DOHH2 (cell line): ENCODE measurements around the gene APOA1.
A peak's percentile ranks its signal among the peaks of the same experiment; 100 is the strongest.

Source experiments
- H3F3A ChIP-seq: fragments of 200-600 bp; sonication (generic), shearing (Covaris generic); 2 replicates; pipeline ENCODE4 v1.6.0; 2016; ENCODE audit warnings: antibody characterized with exemption, mild to moderate bottlenecking; ENCODE audit not compliant: control insufficient read depth, insufficient read depth
- H3K27ac ChIP-seq: fragments of 200-600 bp; sonication (generic); 2 replicates; pipeline ENCODE4 v1.5.1; 2014; ENCODE audit warnings: low read depth, mild to moderate bottlenecking, low read length, moderate library complexity
- H3K27me3 ChIP-seq: fragments of 200-600 bp; sonication (generic); 2 replicates; pipeline ENCODE4 v1.6.1; 2014; ENCODE audit warnings: mild to moderate bottlenecking, low read length, mixed read lengths; ENCODE audit not compliant: control insufficient read depth
- H3K36me3 ChIP-seq: fragments of 200-600 bp; sonication (generic); 2 replicates; pipeline ENCODE4 v1.6.1; 2014; ENCODE audit warnings: mild to moderate bottlenecking, low read length, moderate library complexity, mixed read lengths; ENCODE audit not compliant: control insufficient read depth
- H3K4me1 ChIP-seq: fragments of 200-600 bp; sonication (generic); 2 replicates; pipeline ENCODE4 v1.6.1; 2014; ENCODE audit warnings: mild to moderate bottlenecking, low read length, mixed read lengths; ENCODE audit not compliant: control insufficient read depth
- H3K4me2 ChIP-seq: fragments of 200-600 bp; sonication (generic); 2 replicates; pipeline ENCODE4 v1.6.0; 2014; ENCODE audit warnings: mild to moderate bottlenecking, low read length, moderate library complexity
- H3K4me3 ChIP-seq: fragments of 200-600 bp; sonication (generic); 2 replicates; pipeline ENCODE4 v1.5.1; 2014; ENCODE audit warnings: mild to moderate bottlenecking, low read length, mixed read lengths
- H3K79me2 ChIP-seq: fragments of 200-600 bp; sonication (generic); 2 replicates; pipeline ENCODE4 v1.6.1; 2014; ENCODE audit warnings: mild to moderate bottlenecking, low read length, mixed read lengths; ENCODE audit not compliant: control insufficient read depth
- H3K9me2 ChIP-seq: fragments of 200-600 bp; sonication (generic); replicated peaks from 2 replicates; pipeline ENCODE4 v1.6.1; 2014; ENCODE audit warnings: mild to moderate bottlenecking, low read length, mixed read lengths; ENCODE audit not compliant: control insufficient read depth
- H3K9me3 ChIP-seq: fragments of 200-600 bp; sonication (generic); 2 replicates; pipeline ENCODE4 v1.6.1; 2014; ENCODE audit warnings: antibody characterized with exemption, low read length, mixed read lengths; ENCODE audit not compliant: control insufficient read depth, insufficient read depth
- H4K20me1 ChIP-seq: fragments of 200-600 bp; sonication (generic); 2 replicates; pipeline ENCODE4 v1.6.0; 2014; ENCODE audit warnings: low read depth, mild to moderate bottlenecking, antibody characterized with exemption, low read length, moderate library complexity; ENCODE audit not compliant: control insufficient read depth, insufficient read depth
- EZH2phosphoT487 ChIP-seq: fragments of 200-600 bp; sonication (generic); IDR thresholded peaks from 2 replicates; pipeline ENCODE4 v1.6.1; 2017; ENCODE audit warnings: borderline replicate concordance, mild to moderate bottlenecking, antibody characterized with exemption, low read length, moderate library complexity, mixed read lengths
- TF ChIP-seq, protein P1 (sequence below): fragments of 200-600 bp; sonication (generic); IDR thresholded peaks from one replicate; pipeline ENCODE4 v1.5.1; 2014; ENCODE audit warnings: antibody characterized with exemption, mild to moderate bottlenecking, low read depth, low read length; ENCODE audit not compliant: poor library complexity, severe bottlenecking

The APOA1 gene

DNA sequence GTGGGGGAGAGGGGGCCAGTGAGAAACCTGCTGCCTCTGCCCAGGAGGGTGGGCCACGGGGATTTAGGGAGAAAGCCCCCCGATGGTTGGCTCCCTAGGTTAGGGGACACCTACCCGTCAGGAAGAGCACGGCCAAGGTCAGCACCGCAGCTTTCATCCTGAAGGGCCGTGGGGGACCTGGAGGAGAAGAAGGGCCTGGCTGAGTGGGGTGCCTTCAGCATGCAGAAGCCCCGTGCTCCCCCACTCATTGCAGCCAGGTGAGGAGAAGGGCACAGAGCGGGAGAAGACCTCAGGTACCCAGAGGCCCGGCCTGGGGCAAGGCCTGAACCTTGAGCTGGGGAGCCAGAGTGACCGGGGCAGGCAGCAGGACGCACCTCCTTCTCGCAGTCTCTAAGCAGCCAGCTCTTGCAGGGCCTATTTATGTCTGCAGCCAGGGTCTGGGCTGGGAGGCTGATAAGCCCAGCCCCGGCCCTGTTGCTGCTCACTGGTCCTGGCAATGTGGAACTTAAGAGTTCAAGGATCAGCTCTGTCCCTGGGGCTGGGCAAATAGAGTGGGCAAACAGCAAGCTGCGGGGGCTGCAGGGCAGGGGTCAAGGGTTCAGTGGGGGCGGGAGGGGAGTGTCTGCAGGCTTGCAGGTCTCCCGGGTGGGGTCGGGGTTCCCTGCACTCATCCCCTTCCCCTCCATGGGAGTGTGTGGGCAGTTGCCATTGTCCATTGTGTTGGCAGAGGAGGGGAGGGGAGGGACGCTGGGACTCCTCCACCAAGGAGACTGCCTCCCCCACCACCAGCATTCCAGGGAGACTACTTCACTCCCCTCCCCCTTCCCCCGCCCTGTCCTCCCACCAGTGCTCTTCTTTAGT, at the start of gene APOA1:
TSS of gene APOA1 (minus strand) at position 392 of the 861 bp plus-strand sequence. CDS start at position 157, 235 bp downstream.
- no peaks in the 10 kb centered on the region for H3K36me3 ChIP-seq

DNA sequence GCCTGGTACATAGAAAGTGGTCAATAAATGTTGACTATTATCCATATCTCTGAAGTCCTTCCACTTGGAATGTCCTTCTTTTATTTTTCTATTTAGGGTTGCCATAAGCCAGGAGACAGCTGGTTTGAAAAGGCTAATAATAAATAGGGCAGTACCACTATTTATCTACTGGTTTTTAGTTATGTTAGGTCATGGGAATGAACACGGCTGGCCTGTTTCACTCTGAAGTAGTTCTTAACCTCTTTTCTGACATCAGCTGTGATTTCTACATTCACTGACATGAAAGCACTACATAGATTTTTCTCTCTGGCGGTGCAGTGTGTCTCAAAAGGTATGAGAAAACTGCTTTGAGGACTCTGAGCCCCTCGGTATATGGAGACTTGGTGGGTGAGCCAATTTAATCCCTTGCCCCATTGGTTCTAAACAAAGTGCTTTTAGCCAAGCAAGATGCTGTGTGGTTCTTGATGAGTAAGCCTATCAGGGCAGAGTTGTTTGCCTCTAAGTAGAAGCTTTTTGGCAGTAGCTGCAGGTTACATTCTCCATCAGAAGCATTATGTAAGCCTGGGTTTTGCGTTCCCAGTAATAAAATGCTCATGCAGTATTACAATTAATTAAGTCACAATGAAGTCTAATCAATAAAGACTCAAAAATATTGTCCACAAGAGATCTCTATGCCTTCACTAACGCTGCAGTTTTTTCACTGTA, 48.7 kb upstream of the APOA1 start:
- Histone ChIP-seq H3K36me3 (0 out of 2 replicates have a peak, but pooled peaks cover 4% of the 10 kb centered on the region), H3K4me2 (no peak overlapping the region), H3K79me2 (no peaks in the 10 kb centered on the region), H3K4me3 (no peak overlapping the region), H3F3A (no peaks in the 10 kb centered on the region; the same call in 1 of the 2 replicates), H3K4me1 (peaks cover 7% of the 10 kb centered on the region), H3K27me3 (no peaks in the 10 kb centered on the region), H3K27ac (no peak overlapping the region), H3K9me3 (no peaks in the 10 kb centered on the region), H3K9me2 (no peaks in the 10 kb centered on the region), H4K20me1 (no peaks in the 10 kb centered on the region)
- TF ChIP-seq EZH2phosphoT487 = no peak
- TF ChIP-seq, protein P1, sequence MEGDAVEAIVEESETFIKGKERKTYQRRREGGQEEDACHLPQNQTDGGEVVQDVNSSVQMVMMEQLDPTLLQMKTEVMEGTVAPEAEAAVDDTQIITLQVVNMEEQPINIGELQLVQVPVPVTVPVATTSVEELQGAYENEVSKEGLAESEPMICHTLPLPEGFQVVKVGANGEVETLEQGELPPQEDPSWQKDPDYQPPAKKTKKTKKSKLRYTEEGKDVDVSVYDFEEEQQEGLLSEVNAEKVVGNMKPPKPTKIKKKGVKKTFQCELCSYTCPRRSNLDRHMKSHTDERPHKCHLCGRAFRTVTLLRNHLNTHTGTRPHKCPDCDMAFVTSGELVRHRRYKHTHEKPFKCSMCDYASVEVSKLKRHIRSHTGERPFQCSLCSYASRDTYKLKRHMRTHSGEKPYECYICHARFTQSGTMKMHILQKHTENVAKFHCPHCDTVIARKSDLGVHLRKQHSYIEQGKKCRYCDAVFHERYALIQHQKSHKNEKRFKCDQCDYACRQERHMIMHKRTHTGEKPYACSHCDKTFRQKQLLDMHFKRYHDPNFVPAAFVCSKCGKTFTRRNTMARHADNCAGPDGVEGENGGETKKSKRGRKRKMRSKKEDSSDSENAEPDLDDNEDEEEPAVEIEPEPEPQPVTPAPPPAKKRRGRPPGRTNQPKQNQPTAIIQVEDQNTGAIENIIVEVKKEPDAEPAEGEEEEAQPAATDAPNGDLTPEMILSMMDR = no peak

More for the DNA sequence above, at the start of gene APOA1:
- H3K9me3 ChIP-seq = no peaks in the 10 kb centered on the region
- H3K79me2 ChIP-seq = no peaks in the 10 kb centered on the region
- H3K4me2 ChIP-seq = peak within 1 kb of the TSS; percentile 91; the same call in 1 of the 2 replicates
- H3F3A ChIP-seq = no peaks in the 10 kb centered on the region
- peaks cover 13% of the 10 kb centered on the region for H3K4me1 ChIP-seq
- H3K4me3 ChIP-seq = no peak within 1 kb of the TSS
- H4K20me1 ChIP-seq = no peaks in the 10 kb centered on the region
- no peak within 1 kb of the TSS for H3K27ac ChIP-seq
- no peaks in the 10 kb centered on the region for H3K27me3 ChIP-seq
- H3K9me2 ChIP-seq = no peaks in the 10 kb centered on the region
- TF ChIP-seq EZH2phosphoT487 = no peak
- TF ChIP-seq, protein P1 = no peak

DNA sequence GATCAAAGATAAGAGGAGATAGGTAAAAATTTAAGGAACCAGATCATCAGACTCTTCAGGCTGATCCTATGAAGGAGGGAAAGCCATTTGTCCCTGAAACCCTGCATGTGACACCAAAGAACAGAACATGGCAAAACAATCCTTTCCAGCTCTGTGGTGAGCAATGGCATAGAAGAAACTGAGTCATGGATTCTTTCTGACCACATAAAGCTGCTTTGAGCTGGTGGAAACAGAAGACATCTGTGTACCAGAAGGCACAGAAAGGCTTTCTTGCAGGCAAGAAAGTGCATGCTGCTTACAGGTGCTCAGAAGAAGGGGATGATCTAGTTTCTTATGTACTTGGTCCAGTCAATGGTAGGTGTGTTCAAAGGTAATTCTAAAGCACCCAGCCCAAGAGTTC, 45.0 kb upstream of the APOA1 start:
- no peak overlapping the region for H3K4me3 ChIP-seq
- no peak overlapping the region for H3K4me2 ChIP-seq
- H3K36me3 ChIP-seq = no peaks in the 10 kb centered on the region
- peaks cover 4% of the 10 kb centered on the region for H3K4me1 ChIP-seq
- TF ChIP-seq, protein P1 = no peak
- no peak for TF ChIP-seq EZH2phosphoT487
- H4K20me1 ChIP-seq = no peaks in the 10 kb centered on the region; the same call in 1 of the 2 replicates
- no peaks in the 10 kb centered on the region for H3K79me2 ChIP-seq
- no peaks in the 10 kb centered on the region for H3K9me3 ChIP-seq
- no peaks in the 10 kb centered on the region; the same call in 1 of the 2 replicates for H3F3A ChIP-seq
- no peak overlapping the region for H3K27ac ChIP-seq
- no peaks in the 10 kb centered on the region for H3K9me2 ChIP-seq
- H3K27me3 ChIP-seq = no peaks in the 10 kb centered on the region
